Keratinocyte (primary cell): ENCODE measurements around the gene NGRN.

ENCODE experiments used
- CTCF ChIP-seq, 3 experiments: IDR thresholded peaks in 1 of 3; conservative IDR thresholded peaks in 1 of 3; optimal IDR thresholded peaks in 1 of 3; 2 replicates in 2 of 3; 3 replicates in 1 of 3; pipeline versions ENCODE3 to v1.5.1; 2011; ENCODE audit warnings: low read length in 3 of 3, mild to moderate bottlenecking in 3 of 3, moderate library complexity in 2 of 3, control low read depth in 1 of 3, inconsistent platforms in 1 of 3; ENCODE audit not compliant: insufficient read depth in 2 of 3; ENCODE audit errors: extremely low read depth in 1 of 3
- EZH2 ChIP-seq: IDR thresholded peaks from one replicate; pipeline ENCODE4 v1.6.1; 2012; ENCODE audit warnings: inconsistent platforms, mild to moderate bottlenecking, low read length, moderate library complexity

- TF ChIP-seq EZH2 = no peak
- TF ChIP-seq CTCF (optimal IDR thresholded peaks at IDR 0.05 in 1 of 3, IDR thresholded peaks at IDR 0.05 in 1 of 3, conservative IDR thresholded peaks at IDR 0.05 in 1 of 3; ENCODE audit: extremely low read depth in 1 of 3, insufficient read depth in 2 of 3, low read length in 3 of 3) = no peak
Observed at GRCh38 chr15:90230071-90230494, 35.4 kb upstream of the NGRN start.
